HFFc6 (cell line): ENCODE results near the gene AKAP13. TPM values are rescaled to one million over a fixed set of nuclear protein-coding genes. Genes with fewer than 3 reads are reported as not detected.

Experiments used
- DNase-seq: peaks from one replicate; pipeline ENCODE4 v3.0.0-alpha.2; 2018
- H3K27ac Mint-ChIP-seq: 2 replicates; pipeline ENCODE4 v1.8.0; 2020; ENCODE audit warnings: mild to moderate bottlenecking, mixed read lengths
- H3K27me3 Mint-ChIP-seq: 2 replicates; pipeline ENCODE4 v1.8.0; 2021; ENCODE audit warnings: mild to moderate bottlenecking, moderate library complexity, mixed read lengths; ENCODE audit not compliant: insufficient read depth
- H3K36me3 Mint-ChIP-seq: 2 replicates; pipeline ENCODE4 v1.8.0; 2021; ENCODE audit warnings: low read depth, mixed read lengths
- H3K4me1 Mint-ChIP-seq: 2 replicates; pipeline ENCODE4 v1.8.0; 2020; ENCODE audit warnings: low read depth, mixed read lengths
- H3K4me3 Mint-ChIP-seq: 2 replicates; pipeline ENCODE4 v1.8.0; 2020; ENCODE audit warnings: mild to moderate bottlenecking, moderate library complexity, mixed read lengths
- H3K9me3 Mint-ChIP-seq: 2 replicates; pipeline ENCODE4 v1.8.0; 2020; ENCODE audit warnings: mild to moderate bottlenecking, mixed read lengths
- total RNA-seq, 6 experiments: library from RNA; stranded (reverse); fragmentation: NEBNext Ultra II Directional; extraction: Animal tissue kit (Norgen Biotek cat#: 25700); gene quantifications; 2 replicates in 1 of 6; 3 replicates in 5 of 6; pipeline ENCODE4 v1.2.3, GENCODE V29; 2021
- TF ChIP-seq, protein P1 (sequence below): fragments of 200-600 bp; sonication (generic); IDR thresholded peaks from 2 replicates; pipeline ENCODE4 v1.5.0; 2021; ENCODE audit warnings: antibody characterized with exemption, mild to moderate bottlenecking

Gene AKAP13
- total RNA-seq, 6 experiments from 2014 or later: 29.0 to 51.3 (median 35.6) TPM

- Mint-ChIP-seq H3K4me1 (peaks cover 48% of the 10 kb centered on the region), H3K27me3 (peaks cover 2% of the 10 kb centered on the region; the same call in 1 of the 2 replicates), H3K4me3 (no peak overlapping the region), H3K36me3 (no peaks in the 10 kb centered on the region; the same call in 1 of the 2 replicates), H3K9me3 (no peaks in the 10 kb centered on the region), H3K27ac (no peak overlapping the region)
- TF ChIP-seq, protein P1, sequence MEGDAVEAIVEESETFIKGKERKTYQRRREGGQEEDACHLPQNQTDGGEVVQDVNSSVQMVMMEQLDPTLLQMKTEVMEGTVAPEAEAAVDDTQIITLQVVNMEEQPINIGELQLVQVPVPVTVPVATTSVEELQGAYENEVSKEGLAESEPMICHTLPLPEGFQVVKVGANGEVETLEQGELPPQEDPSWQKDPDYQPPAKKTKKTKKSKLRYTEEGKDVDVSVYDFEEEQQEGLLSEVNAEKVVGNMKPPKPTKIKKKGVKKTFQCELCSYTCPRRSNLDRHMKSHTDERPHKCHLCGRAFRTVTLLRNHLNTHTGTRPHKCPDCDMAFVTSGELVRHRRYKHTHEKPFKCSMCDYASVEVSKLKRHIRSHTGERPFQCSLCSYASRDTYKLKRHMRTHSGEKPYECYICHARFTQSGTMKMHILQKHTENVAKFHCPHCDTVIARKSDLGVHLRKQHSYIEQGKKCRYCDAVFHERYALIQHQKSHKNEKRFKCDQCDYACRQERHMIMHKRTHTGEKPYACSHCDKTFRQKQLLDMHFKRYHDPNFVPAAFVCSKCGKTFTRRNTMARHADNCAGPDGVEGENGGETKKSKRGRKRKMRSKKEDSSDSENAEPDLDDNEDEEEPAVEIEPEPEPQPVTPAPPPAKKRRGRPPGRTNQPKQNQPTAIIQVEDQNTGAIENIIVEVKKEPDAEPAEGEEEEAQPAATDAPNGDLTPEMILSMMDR: no peak
- DNase-seq: no peak
Observed at GRCh38 chr15:85383470-85384148, 3.2 kb downstream of the AKAP13 start.

DNA sequence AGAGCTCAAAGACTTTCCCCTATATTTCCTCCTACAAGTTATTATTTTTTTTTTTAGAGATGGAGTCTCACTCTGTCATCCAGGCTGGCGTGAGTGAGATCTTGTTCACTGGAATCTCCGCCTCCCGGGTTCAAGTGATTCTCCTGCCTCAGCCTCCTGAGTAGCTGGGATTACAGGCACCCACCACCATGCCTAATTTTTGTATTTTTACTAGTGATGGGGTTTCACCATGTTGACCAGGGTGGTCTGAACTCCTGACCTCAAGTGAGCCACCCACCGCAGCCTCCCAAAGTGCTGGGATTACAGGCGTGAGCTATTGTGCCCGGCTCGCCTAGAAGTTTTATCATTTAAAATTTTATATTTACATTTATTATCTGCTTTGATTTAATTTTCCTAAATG is 5.9 kb downstream of the AKAP13 start:
- no peaks in the 10 kb centered on the region for H3K27me3 Mint-ChIP-seq
- no peak overlapping the region for H3K4me3 Mint-ChIP-seq
- H3K9me3 Mint-ChIP-seq: no peaks in the 10 kb centered on the region
- TF ChIP-seq, protein P1: no peak
- no peaks in the 10 kb centered on the region; the same call in 1 of the 2 replicates for H3K36me3 Mint-ChIP-seq
- H3K4me1 Mint-ChIP-seq: peaks cover 39% of the 10 kb centered on the region
- no peak overlapping the region for H3K27ac Mint-ChIP-seq
- DNase-seq: no peak

- Mint-ChIP-seq H3K9me3 (no peaks in the 10 kb centered on the region), H3K4me1 (peaks cover 31% of the 10 kb centered on the region), H3K27me3 (no peaks in the 10 kb centered on the region; the same call in 1 of the 2 replicates), H3K27ac (no peak overlapping the region), H3K36me3 (no peaks in the 10 kb centered on the region), H3K4me3 (no peak overlapping the region)
- no peak for DNase-seq
- TF ChIP-seq, protein P1: no peak
Observed at GRCh38 chr15:85388566-85389305, 8.3 kb downstream of the AKAP13 start.

DNA sequence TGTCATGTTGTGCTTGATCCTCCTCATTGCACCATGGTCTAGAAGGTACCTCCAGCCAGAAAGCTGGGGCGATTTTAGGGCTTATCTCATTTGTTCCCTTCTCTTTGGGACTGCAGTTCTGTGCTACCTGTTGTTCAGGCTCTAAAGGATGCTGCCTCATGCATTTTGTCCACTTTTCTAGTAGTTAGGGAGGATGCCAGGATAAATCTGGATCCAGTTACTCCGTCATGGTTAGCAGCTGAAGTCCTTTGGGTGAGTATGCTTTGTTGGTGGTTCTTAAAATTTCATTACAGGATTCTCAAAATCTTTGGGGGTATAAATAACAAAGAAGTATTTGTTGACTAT is 8.9 kb downstream of the AKAP13 start:
- Mint-ChIP-seq H3K27me3 (no peaks in the 10 kb centered on the region; the same call in 1 of the 2 replicates), H3K9me3 (no peaks in the 10 kb centered on the region), H3K36me3 (no peaks in the 10 kb centered on the region), H3K4me1 (peaks cover 31% of the 10 kb centered on the region), H3K4me3 (no peak overlapping the region), H3K27ac (no peak overlapping the region)
- DNase-seq: no peak
- TF ChIP-seq, protein P1: no peak

DNA sequence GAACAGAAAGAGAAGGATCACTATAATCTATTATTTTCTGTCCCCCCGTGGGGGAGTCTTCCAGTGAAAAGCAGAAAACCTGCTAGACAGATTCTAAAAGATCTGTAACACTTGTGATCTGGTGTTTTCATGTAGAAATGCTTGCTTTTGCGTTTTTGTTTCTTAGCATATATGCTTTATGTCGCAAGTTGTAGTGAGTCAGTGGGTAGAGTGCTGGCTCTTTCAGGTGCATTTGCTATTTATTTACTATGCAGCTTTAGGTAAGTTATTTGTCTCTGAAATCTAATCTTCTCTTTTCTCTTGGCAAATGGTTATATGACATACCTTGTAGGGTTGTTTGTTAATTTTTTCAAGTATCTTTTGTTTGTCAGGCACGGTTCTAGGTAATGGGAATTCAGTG is 9.4 kb downstream of the AKAP13 start:
- H3K36me3 Mint-ChIP-seq: no peaks in the 10 kb centered on the region

More for the DNA sequence above, 9.4 kb downstream of the AKAP13 start:
- Mint-ChIP-seq H3K4me3 (no peak overlapping the region), H3K27ac (no peak overlapping the region), H3K9me3 (no peaks in the 10 kb centered on the region), H3K27me3 (no peaks in the 10 kb centered on the region; the same call in 1 of the 2 replicates), H3K4me1 (peaks cover 32% of the 10 kb centered on the region)
- DNase-seq: no peak
- TF ChIP-seq, protein P1: no peak
